ENCODE results near the gene FSTL5. TPM values are rescaled to one million over a fixed set of nuclear protein-coding genes. Genes with fewer than 3 reads are reported as not detected.

Gene FSTL5
- total RNA-seq, 1 donor from 2014 or later = not detected

- no peak overlapping the region for H3K4me3 ChIP-seq (ENCODE audit: low read depth, low read length)
- no peak for DNase-seq (ENCODE audit: low read depth)
- TF ChIP-seq, protein P1, sequence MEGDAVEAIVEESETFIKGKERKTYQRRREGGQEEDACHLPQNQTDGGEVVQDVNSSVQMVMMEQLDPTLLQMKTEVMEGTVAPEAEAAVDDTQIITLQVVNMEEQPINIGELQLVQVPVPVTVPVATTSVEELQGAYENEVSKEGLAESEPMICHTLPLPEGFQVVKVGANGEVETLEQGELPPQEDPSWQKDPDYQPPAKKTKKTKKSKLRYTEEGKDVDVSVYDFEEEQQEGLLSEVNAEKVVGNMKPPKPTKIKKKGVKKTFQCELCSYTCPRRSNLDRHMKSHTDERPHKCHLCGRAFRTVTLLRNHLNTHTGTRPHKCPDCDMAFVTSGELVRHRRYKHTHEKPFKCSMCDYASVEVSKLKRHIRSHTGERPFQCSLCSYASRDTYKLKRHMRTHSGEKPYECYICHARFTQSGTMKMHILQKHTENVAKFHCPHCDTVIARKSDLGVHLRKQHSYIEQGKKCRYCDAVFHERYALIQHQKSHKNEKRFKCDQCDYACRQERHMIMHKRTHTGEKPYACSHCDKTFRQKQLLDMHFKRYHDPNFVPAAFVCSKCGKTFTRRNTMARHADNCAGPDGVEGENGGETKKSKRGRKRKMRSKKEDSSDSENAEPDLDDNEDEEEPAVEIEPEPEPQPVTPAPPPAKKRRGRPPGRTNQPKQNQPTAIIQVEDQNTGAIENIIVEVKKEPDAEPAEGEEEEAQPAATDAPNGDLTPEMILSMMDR (conservative IDR thresholded peaks at IDR 0.05; ENCODE audit: low read depth, low read length) = no peak
Measured at GRCh38 chr4:161813889-161814288, 349.9 kb downstream of the FSTL5 start.

DNA sequence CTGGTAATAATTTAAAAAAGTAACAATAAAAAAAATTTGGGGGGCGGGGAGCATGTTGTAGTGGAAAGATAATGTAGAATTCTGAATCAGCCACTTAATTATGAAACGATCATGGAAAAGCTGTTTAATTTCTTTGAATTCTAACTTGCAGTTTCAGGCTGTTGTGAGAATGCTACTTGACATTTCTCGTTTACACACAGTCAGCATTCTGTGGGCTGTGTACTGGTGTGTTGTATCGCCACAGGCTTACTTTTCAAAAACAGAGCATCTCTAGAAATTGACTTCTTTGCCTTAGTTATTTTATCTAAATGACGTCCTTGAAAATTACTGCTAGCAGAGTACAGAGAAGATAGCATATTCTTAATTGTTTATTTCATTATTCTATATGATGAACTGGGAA, 350.4 kb downstream of the FSTL5 start:
- TF ChIP-seq, protein P1 (conservative IDR thresholded peaks at IDR 0.05; ENCODE audit: low read depth, low read length) = no peak
- no peak overlapping the region for H3K4me3 ChIP-seq (ENCODE audit: low read depth, low read length)
- DNase-seq (ENCODE audit: low read depth) = no peak

- DNase-seq (ENCODE audit: low read depth) = no peak
- TF ChIP-seq, protein P1 (conservative IDR thresholded peaks at IDR 0.05; ENCODE audit: low read depth, low read length) = no peak
- H3K4me3 ChIP-seq (ENCODE audit: low read depth, low read length) = no peak overlapping the region
Measured at GRCh38 chr4:161803171-161803570, 360.6 kb downstream of the FSTL5 start.

GRCh38 chr4:161799710-161800109, 364.1 kb downstream of the FSTL5 start:
- no peak for DNase-seq (ENCODE audit: low read depth)

DNA sequence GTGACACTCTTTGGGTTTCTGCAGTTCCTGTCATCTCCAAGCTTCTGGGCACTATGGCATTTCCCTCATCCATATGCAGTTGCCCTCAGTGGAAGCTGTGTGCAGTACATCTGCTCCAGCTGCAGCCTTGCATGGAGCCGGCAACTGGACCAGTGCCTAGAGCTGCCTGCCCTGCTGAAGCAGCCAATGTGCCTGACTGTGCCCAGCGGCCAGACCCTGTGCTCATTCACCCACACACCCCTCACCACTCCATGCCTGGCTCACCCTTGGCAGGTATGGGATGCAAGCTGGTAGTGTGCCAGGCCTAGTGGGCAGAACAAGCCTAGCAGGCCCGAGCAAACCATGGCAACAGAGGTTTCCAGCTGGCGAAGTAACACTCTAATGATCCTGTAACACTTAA, 370.8 kb downstream of the FSTL5 start:
- DNase-seq (ENCODE audit: low read depth) = no peak
- no peak overlapping the region for H3K4me3 ChIP-seq (ENCODE audit: low read depth, low read length)
- TF ChIP-seq, protein P1 (conservative IDR thresholded peaks at IDR 0.05; ENCODE audit: low read depth, low read length) = no peak

More at GRCh38 chr4:161799710-161800109, 364.1 kb downstream of the FSTL5 start:
- TF ChIP-seq, protein P1 (conservative IDR thresholded peaks at IDR 0.05; ENCODE audit: low read depth, low read length) = no peak
- H3K4me3 ChIP-seq (ENCODE audit: low read depth, low read length) = no peak overlapping the region

GRCh38 chr4:161791796-161792556, 371.8 kb downstream of the FSTL5 start:
- TF ChIP-seq, protein P1 (conservative IDR thresholded peaks at IDR 0.05; ENCODE audit: low read depth, low read length) = no peak
- DNase-seq (ENCODE audit: low read depth) = no peak
- no peak overlapping the region for H3K4me3 ChIP-seq (ENCODE audit: low read depth, low read length)

GRCh38 chr4:161767116-161767515, 396.7 kb downstream of the FSTL5 start:
- H3K4me3 ChIP-seq (ENCODE audit: low read depth, low read length) = no peak overlapping the region
- no peak for DNase-seq (ENCODE audit: low read depth)
- TF ChIP-seq, protein P1 (conservative IDR thresholded peaks at IDR 0.05; ENCODE audit: low read depth, low read length) = no peak

Data from epithelial cell of proximal tubule (primary cell).